ENCODE measurements around the gene PFKFB2.

Gene PFKFB2

DNA sequence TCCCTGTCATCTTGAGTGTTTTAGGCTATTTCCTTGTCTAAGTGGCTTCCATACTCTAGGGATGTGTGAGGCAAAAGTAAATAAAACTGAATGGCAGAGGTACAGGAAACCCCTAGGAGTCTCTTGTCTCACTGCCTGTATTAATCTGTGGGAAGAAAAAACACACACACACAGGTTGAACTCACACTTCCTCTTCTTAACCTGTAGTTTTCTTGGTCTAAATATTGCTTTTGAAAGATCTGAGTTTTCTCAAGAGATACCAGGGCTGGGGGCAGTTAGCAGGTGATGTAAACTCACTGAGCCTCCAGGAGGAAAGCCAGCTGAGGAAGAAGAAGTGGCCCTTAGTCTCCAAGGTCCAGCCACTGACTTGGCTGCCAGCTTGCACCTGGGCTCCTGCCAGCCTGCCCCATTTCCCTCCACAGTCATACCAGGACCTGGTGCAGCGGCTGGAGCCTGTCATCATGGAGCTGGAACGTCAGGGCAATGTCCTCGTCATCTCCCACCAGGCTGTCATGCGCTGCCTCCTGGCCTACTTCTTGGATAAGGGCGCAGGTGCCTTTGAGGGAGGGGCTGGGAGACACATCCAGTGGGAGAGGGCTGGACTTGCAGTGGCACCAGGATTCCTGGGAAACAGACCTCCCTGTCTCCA is 16.9 kb downstream of the PFKFB2 start (continued):
- TF ChIP-seq, protein P1, sequence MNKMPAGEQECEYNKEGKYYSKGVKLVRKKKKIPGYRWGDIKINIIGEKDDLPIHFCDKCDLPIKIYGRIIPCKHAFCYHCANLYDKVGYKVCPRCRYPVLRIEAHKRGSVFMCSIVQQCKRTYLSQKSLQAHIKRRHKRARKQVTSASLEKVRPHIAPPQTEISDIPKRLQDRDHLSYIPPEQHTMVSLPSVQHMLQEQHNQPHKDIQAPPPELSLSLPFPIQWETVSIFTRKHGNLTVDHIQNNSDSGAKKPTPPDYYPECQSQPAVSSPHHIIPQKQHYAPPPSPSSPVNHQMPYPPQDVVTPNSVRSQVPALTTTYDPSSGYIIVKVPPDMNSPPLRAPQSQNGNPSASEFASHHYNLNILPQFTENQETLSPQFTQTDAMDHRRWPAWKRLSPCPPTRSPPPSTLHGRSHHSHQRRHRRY (tag by site-specific recombination; IDR thresholded peaks at IDR 0.05): no peak
- TF ChIP-seq, protein P2, sequence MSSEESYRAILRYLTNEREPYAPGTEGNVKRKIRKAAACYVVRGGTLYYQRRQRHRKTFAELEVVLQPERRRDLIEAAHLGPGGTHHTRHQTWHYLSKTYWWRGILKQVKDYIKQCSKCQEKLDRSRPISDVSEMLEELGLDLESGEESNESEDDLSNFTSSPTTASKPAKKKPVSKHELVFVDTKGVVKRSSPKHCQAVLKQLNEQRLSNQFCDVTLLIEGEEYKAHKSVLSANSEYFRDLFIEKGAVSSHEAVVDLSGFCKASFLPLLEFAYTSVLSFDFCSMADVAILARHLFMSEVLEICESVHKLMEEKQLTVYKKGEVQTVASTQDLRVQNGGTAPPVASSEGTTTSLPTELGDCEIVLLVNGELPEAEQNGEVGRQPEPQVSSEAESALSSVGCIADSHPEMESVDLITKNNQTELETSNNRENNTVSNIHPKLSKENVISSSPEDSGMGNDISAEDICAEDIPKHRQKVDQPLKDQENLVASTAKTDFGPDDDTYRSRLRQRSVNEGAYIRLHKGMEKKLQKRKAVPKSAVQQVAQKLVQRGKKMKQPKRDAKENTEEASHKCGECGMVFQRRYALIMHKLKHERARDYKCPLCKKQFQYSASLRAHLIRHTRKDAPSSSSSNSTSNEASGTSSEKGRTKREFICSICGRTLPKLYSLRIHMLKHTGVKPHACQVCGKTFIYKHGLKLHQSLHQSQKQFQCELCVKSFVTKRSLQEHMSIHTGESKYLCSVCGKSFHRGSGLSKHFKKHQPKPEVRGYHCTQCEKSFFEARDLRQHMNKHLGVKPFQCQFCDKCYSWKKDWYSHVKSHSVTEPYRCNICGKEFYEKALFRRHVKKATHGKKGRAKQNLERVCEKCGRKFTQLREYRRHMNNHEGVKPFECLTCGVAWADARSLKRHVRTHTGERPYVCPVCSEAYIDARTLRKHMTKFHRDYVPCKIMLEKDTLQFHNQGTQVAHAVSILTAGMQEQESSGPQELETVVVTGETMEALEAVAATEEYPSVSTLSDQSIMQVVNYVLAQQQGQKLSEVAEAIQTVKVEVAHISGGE (tag by site-specific recombination; conservative IDR thresholded peaks at IDR 0.05; ENCODE audit: low read depth): no peak
- no peak for TF ChIP-seq SETDB1 (IDR thresholded peaks at IDR 0.05; ENCODE audit: insufficient read length, low read length)
- no peak for TF ChIP-seq ZNF704 (tag by site-specific recombination; IDR thresholded peaks at IDR 0.05)
- TF ChIP-seq MZF1 (tag by site-specific recombination; IDR thresholded peaks at IDR 0.05; ENCODE audit: borderline replicate concordance): no peak

DNA sequence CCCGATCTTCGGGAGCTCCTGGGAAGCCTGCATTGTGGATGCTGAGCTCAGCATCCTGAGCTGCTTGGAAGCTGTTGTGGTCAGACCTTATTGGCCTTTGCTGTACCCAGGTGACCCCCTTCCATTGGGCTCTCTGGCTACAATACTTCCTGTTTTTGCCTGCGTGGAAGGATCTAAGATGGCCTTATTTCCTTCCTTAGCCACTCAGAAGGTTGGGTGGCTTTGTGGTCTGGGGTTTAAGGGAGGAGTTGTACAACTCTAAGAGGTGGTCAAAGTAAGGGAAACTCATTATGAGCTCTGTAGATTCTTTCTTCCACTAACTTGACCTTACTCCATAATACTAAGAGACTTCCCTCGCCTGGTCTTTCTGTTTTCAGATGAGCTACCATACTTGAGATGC is 17.7 kb downstream of the PFKFB2 start:
- Histone ChIP-seq H3K27ac (ENCODE audit: extremely low read depth, low read depth, low read length) (no peak overlapping the region), H3K4me1 (ENCODE audit: control insufficient read depth, insufficient read depth, low read length) (no peaks in the 10 kb centered on the region), H3K4me3 (ENCODE audit: low read depth, low read length) (no peak overlapping the region), H3K9me3 (ENCODE audit: control insufficient read depth, insufficient read depth, low read depth, low read length) (no peaks in the 10 kb centered on the region), H3K36me3 (ENCODE audit: control insufficient read depth in 2 of 2, insufficient read depth in 1 of 2, low read length in 2 of 2) (peaks cover 0 to 48% of the 10 kb centered on the region in 2 experiments; a peak in 1 of 3 replicates)
- CTCF ChIA-PET: interaction anchor here (0.5 to 1.7 kb wide), 7 partner anchors 10 to 496 kb away, joined by 3 to 4 read pairs (median 4); no protein-coding TSS in a partner anchor
- POLR2A ChIA-PET: interaction anchor here (1.3 kb wide), 1 partner anchor 18 kb away, joined by 3 read pairs; the partner anchor contains the start of gene PFKFB2
- TF ChIP-seq ZNF792 (tag by site-specific recombination; IDR thresholded peaks at IDR 0.05): no peak
- TF ChIP-seq CTCF (tag by site-specific recombination; IDR thresholded peaks at IDR 0.05): no peak
- no peak for TF ChIP-seq ZNF558 (tag by site-specific recombination; IDR thresholded peaks at IDR 0.05)
- no peak for TF ChIP-seq ZFHX2 (tag by site-specific recombination; conservative IDR thresholded peaks at IDR 0.05)
- TF ChIP-seq GLI2 (tag by site-specific recombination; IDR thresholded peaks at IDR 0.05; ENCODE audit: borderline replicate concordance, low read depth): no peak
- TF ChIP-seq ZNF121 (tag by site-specific recombination; IDR thresholded peaks at IDR 0.05): no peak
- no peak for TF ChIP-seq ZNF239 (tag by site-specific recombination; IDR thresholded peaks at IDR 0.05)
- no peak for TF ChIP-seq ZNF571 (tag by site-specific recombination; IDR thresholded peaks at IDR 0.05)
- no peak for TF ChIP-seq KLF10 (tag by site-specific recombination; IDR thresholded peaks at IDR 0.05)
- TF ChIP-seq PRDM4 (tag by site-specific recombination; IDR thresholded peaks at IDR 0.05): no peak
- TF ChIP-seq REST (tag by site-specific recombination; IDR thresholded peaks at IDR 0.05): no peak
- TF ChIP-seq GLI4 (tag by site-specific recombination; IDR thresholded peaks at IDR 0.05): no peak
- no peak for TF ChIP-seq ZSCAN23 (tag by site-specific recombination; IDR thresholded peaks at IDR 0.05)
- TF ChIP-seq ZNF426 (tag by site-specific recombination; IDR thresholded peaks at IDR 0.05): no peak
- no peak for TF ChIP-seq ZNF138 (tag by site-specific recombination; IDR thresholded peaks at IDR 0.05; ENCODE audit: borderline replicate concordance)
- TF ChIP-seq TRIM28 (IDR thresholded peaks at IDR 0.05; ENCODE audit: borderline replicate concordance, low read length): no peak
- TF ChIP-seq, protein P1 (tag by site-specific recombination; IDR thresholded peaks at IDR 0.05): no peak

All from HEK293 (cell line).